ENCODE data around the gene PDCD5. TPM values are rescaled to one million over a fixed set of nuclear protein-coding genes. Genes with fewer than 3 reads are reported as not detected.

PDCD5 gene
- total RNA-seq, 1 donor from 2014 or later, result 77.1 TPM

- no peak for TF ChIP-seq CTCF (IDR thresholded peaks at IDR 0.05; ENCODE audit: unreplicated experiment)
- H3K27me3 Mint-ChIP-seq (ENCODE audit: unreplicated experiment), result no peaks in the 10 kb centered on the region
- no peaks in the 10 kb centered on the region for H3K9me3 Mint-ChIP-seq (ENCODE audit: unreplicated experiment)
- H3K36me3 Mint-ChIP-seq (ENCODE audit: low read depth, unreplicated experiment), result peaks cover 9% of the 10 kb centered on the region
- H3K27ac Mint-ChIP-seq (ENCODE audit: unreplicated experiment), result no peak overlapping the region
- no peaks in the 10 kb centered on the region for H3K4me1 Mint-ChIP-seq (ENCODE audit: unreplicated experiment)
- no peak for DNase-seq (ENCODE audit: low spot score)
- H3K4me3 Mint-ChIP-seq (ENCODE audit: unreplicated experiment), result no peak overlapping the region
Measured at GRCh38 chr19:32627714-32628270, 46.8 kb downstream of the PDCD5 start.

- Mint-ChIP-seq H3K4me3 (ENCODE audit: unreplicated experiment) (no peak overlapping the region), H3K27ac (ENCODE audit: unreplicated experiment) (no peak overlapping the region), H3K4me1 (ENCODE audit: unreplicated experiment) (no peaks in the 10 kb centered on the region), H3K36me3 (ENCODE audit: low read depth, unreplicated experiment) (peaks cover 10% of the 10 kb centered on the region), H3K9me3 (ENCODE audit: unreplicated experiment) (no peaks in the 10 kb centered on the region), H3K27me3 (ENCODE audit: unreplicated experiment) (no peaks in the 10 kb centered on the region)
- no peak for TF ChIP-seq CTCF (IDR thresholded peaks at IDR 0.05; ENCODE audit: unreplicated experiment)
- DNase-seq (ENCODE audit: low spot score), result no peak
Measured at GRCh38 chr19:32630338-32630737, 49.3 kb downstream of the PDCD5 start.

- DNase-seq (ENCODE audit: low spot score), result no peak
- H3K27me3 Mint-ChIP-seq (ENCODE audit: unreplicated experiment), result no peaks in the 10 kb centered on the region
- H3K27ac Mint-ChIP-seq (ENCODE audit: unreplicated experiment), result no peak overlapping the region
- no peaks in the 10 kb centered on the region for H3K9me3 Mint-ChIP-seq (ENCODE audit: unreplicated experiment)
- no peak overlapping the region for H3K4me3 Mint-ChIP-seq (ENCODE audit: unreplicated experiment)
- no peak for TF ChIP-seq CTCF (IDR thresholded peaks at IDR 0.05; ENCODE audit: unreplicated experiment)
- peaks cover 9% of the 10 kb centered on the region for H3K36me3 Mint-ChIP-seq (ENCODE audit: low read depth, unreplicated experiment)
- H3K4me1 Mint-ChIP-seq (ENCODE audit: unreplicated experiment), result no peaks in the 10 kb centered on the region
Measured at GRCh38 chr19:32631381-32631780, 50.4 kb downstream of the PDCD5 start.

Other genes starting within 250 kb of the PDCD5 start
- 22.2 TPM for gene ZNF507, start 235.6 kb upstream of the PDCD5 start, total RNA-seq (ENCODE audit: unreplicated experiment)
- 111 TPM for gene DPY19L3, start 175.4 kb upstream of the PDCD5 start, total RNA-seq (ENCODE audit: unreplicated experiment)
- gene ANKRD27, start 94.0 kb downstream of the PDCD5 start, total RNA-seq (ENCODE audit: unreplicated experiment), result 20.8 TPM
- gene RGS9BP, start 94.7 kb downstream of the PDCD5 start, total RNA-seq (ENCODE audit: unreplicated experiment), result not detected
- gene NUDT19, start 110.6 kb downstream of the PDCD5 start, total RNA-seq (ENCODE audit: unreplicated experiment), result 5.3 TPM
- not detected for gene TDRD12, start 138.6 kb downstream of the PDCD5 start, total RNA-seq (ENCODE audit: unreplicated experiment)